ENCODE results near the gene RMI1. TPM values are rescaled to one million over a fixed set of nuclear protein-coding genes. Genes with fewer than 3 reads are reported as not detected.

RMI1 gene
- total RNA-seq, 1 donor from 2014 or later = 7.7 TPM

GRCh38 chr9:83986765-83987401 lies 6.3 kb downstream of the RMI1 start:
- no peaks in the 10 kb centered on the region for H3K27me3 Mint-ChIP-seq (ENCODE audit: low read depth)
- no peaks in the 10 kb centered on the region for H3K36me3 Mint-ChIP-seq (ENCODE audit: low read depth)
- H3K9me3 Mint-ChIP-seq (ENCODE audit: low read depth) = no peaks in the 10 kb centered on the region
- no peak for DNase-seq (ENCODE audit: low spot score)
- no peak overlapping the region for H3K4me3 Mint-ChIP-seq (ENCODE audit: unreplicated experiment)
- no peak for TF ChIP-seq CTCF (IDR thresholded peaks at IDR 0.05)
- peaks cover 19% of the 10 kb centered on the region for H3K4me1 Mint-ChIP-seq (ENCODE audit: low read depth)
- H3K27ac Mint-ChIP-seq (ENCODE audit: unreplicated experiment) = peak overlapping the region; percentile 83

GRCh38 chr9:83987402-83987791 lies 6.8 kb downstream of the RMI1 start:
- Mint-ChIP-seq H3K27me3 (ENCODE audit: low read depth) (no peaks in the 10 kb centered on the region), H3K4me1 (ENCODE audit: low read depth) (peaks cover 16% of the 10 kb centered on the region), H3K9me3 (ENCODE audit: low read depth) (no peaks in the 10 kb centered on the region), H3K36me3 (ENCODE audit: low read depth) (no peaks in the 10 kb centered on the region), H3K27ac (ENCODE audit: unreplicated experiment) (peak overlapping the region; percentile 83), H3K4me3 (ENCODE audit: unreplicated experiment) (no peak overlapping the region)
- TF ChIP-seq CTCF (IDR thresholded peaks at IDR 0.05) = no peak
- DNase-seq (ENCODE audit: low spot score) = no peak

GRCh38 chr9:83988411-83988810 lies 7.8 kb downstream of the RMI1 start:
- H3K36me3 Mint-ChIP-seq (ENCODE audit: low read depth) = no peaks in the 10 kb centered on the region
- no peaks in the 10 kb centered on the region for H3K9me3 Mint-ChIP-seq (ENCODE audit: low read depth)
- no peak for TF ChIP-seq CTCF (IDR thresholded peaks at IDR 0.05)
- no peak overlapping the region for H3K4me3 Mint-ChIP-seq (ENCODE audit: unreplicated experiment)
- H3K27me3 Mint-ChIP-seq (ENCODE audit: low read depth) = no peaks in the 10 kb centered on the region
- H3K4me1 Mint-ChIP-seq (ENCODE audit: low read depth) = peaks cover 11% of the 10 kb centered on the region
- H3K27ac Mint-ChIP-seq (ENCODE audit: unreplicated experiment) = no peak overlapping the region
- no peak for DNase-seq (ENCODE audit: low spot score)

- DNase-seq (ENCODE audit: low spot score) = no peak
- peaks cover 11% of the 10 kb centered on the region for H3K4me1 Mint-ChIP-seq (ENCODE audit: low read depth)
- no peak overlapping the region for H3K27ac Mint-ChIP-seq (ENCODE audit: unreplicated experiment)
- no peak overlapping the region for H3K4me3 Mint-ChIP-seq (ENCODE audit: unreplicated experiment)
- peaks cover 1% of the 10 kb centered on the region for H3K36me3 Mint-ChIP-seq (ENCODE audit: low read depth)
- H3K27me3 Mint-ChIP-seq (ENCODE audit: low read depth) = no peaks in the 10 kb centered on the region
- no peak for TF ChIP-seq CTCF (IDR thresholded peaks at IDR 0.05)
- no peaks in the 10 kb centered on the region for H3K9me3 Mint-ChIP-seq (ENCODE audit: low read depth)
Observed at GRCh38 chr9:83991355-83991754, 10.8 kb downstream of the RMI1 start.

GRCh38 chr9:83992407-83992806 lies 11.8 kb downstream of the RMI1 start:
- Mint-ChIP-seq H3K4me3 (ENCODE audit: unreplicated experiment) (no peak overlapping the region), H3K27me3 (ENCODE audit: low read depth) (no peaks in the 10 kb centered on the region), H3K36me3 (ENCODE audit: low read depth) (peaks cover 1% of the 10 kb centered on the region), H3K27ac (ENCODE audit: unreplicated experiment) (no peak overlapping the region), H3K9me3 (ENCODE audit: low read depth) (no peaks in the 10 kb centered on the region), H3K4me1 (ENCODE audit: low read depth) (peaks cover 2% of the 10 kb centered on the region)
- TF ChIP-seq CTCF (IDR thresholded peaks at IDR 0.05) = peak; percentile 31
- no peak for DNase-seq (ENCODE audit: low spot score)
